ENCODE results near the gene GPC5. TPM values are rescaled to one million over a fixed set of nuclear protein-coding genes. Genes with fewer than 3 reads are reported as not detected.

The GPC5 gene
- total RNA-seq, 1 donor from 2014 or later, result 0.17 TPM

- Histone ChIP-seq H3K27me3 (ENCODE audit: control insufficient read depth, insufficient read depth, low read length) (no peaks in the 10 kb centered on the region), H3K4me3 (ENCODE audit: low read depth, low read length) (no peak overlapping the region), H3K36me3 (ENCODE audit: control insufficient read depth, insufficient read depth, low read length) (no peaks in the 10 kb centered on the region)
- TF ChIP-seq CTCF (IDR thresholded peaks at IDR 0.05; ENCODE audit: insufficient read depth, low read length, poor library complexity, severe bottlenecking), result no peak
- DNase-seq (ENCODE audit: low read depth), result no peak
Observed at GRCh38 chr13:91649456-91649855, 251.0 kb downstream of the GPC5 start.

- Histone ChIP-seq H3K36me3 (ENCODE audit: control insufficient read depth, insufficient read depth, low read length) (no peaks in the 10 kb centered on the region), H3K27me3 (ENCODE audit: control insufficient read depth, insufficient read depth, low read length) (no peaks in the 10 kb centered on the region), H3K4me3 (ENCODE audit: low read depth, low read length) (no peak overlapping the region)
- TF ChIP-seq CTCF (IDR thresholded peaks at IDR 0.05; ENCODE audit: insufficient read depth, low read length, poor library complexity, severe bottlenecking), result no peak
- DNase-seq (ENCODE audit: low read depth), result no peak
Observed at GRCh38 chr13:91652404-91653301, 254.2 kb downstream of the GPC5 start.

GRCh38 chr13:91655731-91656130 lies 257.3 kb downstream of the GPC5 start:
- TF ChIP-seq CTCF (IDR thresholded peaks at IDR 0.05; ENCODE audit: insufficient read depth, low read length, poor library complexity, severe bottlenecking), result no peak
- no peaks in the 10 kb centered on the region for H3K27me3 ChIP-seq (ENCODE audit: control insufficient read depth, insufficient read depth, low read length)

DNA sequence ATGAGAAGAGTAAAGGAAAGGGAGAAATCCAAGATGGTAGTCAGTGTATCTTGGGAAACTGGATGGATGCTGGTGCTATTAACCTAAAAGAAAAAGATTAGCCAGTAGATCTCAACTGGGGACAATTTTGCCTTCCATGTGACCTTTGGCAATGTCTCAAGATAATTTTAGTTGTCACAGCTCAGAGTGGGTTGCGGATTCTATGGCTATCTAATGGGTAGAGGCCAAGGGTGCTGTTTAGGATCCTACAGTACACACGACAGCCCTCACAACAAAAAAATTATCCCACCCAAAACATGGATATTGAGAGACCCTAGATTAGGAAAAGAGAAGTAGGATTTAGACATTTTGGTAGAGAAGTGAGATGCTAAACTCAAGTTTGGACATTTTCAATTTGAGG lies 258.9 kb downstream of the GPC5 start:
- no peak for TF ChIP-seq CTCF (IDR thresholded peaks at IDR 0.05; ENCODE audit: insufficient read depth, low read length, poor library complexity, severe bottlenecking)
- Histone ChIP-seq H3K27me3 (ENCODE audit: control insufficient read depth, insufficient read depth, low read length) (no peaks in the 10 kb centered on the region), H3K36me3 (ENCODE audit: control insufficient read depth, insufficient read depth, low read length) (no peaks in the 10 kb centered on the region), H3K4me3 (ENCODE audit: low read depth, low read length) (no peak overlapping the region)
- DNase-seq (ENCODE audit: low read depth), result no peak

More at GRCh38 chr13:91655731-91656130, 257.3 kb downstream of the GPC5 start:
- no peak for DNase-seq (ENCODE audit: low read depth)
- Histone ChIP-seq H3K4me3 (ENCODE audit: low read depth, low read length) (no peak overlapping the region), H3K36me3 (ENCODE audit: control insufficient read depth, insufficient read depth, low read length) (no peaks in the 10 kb centered on the region)

DNA sequence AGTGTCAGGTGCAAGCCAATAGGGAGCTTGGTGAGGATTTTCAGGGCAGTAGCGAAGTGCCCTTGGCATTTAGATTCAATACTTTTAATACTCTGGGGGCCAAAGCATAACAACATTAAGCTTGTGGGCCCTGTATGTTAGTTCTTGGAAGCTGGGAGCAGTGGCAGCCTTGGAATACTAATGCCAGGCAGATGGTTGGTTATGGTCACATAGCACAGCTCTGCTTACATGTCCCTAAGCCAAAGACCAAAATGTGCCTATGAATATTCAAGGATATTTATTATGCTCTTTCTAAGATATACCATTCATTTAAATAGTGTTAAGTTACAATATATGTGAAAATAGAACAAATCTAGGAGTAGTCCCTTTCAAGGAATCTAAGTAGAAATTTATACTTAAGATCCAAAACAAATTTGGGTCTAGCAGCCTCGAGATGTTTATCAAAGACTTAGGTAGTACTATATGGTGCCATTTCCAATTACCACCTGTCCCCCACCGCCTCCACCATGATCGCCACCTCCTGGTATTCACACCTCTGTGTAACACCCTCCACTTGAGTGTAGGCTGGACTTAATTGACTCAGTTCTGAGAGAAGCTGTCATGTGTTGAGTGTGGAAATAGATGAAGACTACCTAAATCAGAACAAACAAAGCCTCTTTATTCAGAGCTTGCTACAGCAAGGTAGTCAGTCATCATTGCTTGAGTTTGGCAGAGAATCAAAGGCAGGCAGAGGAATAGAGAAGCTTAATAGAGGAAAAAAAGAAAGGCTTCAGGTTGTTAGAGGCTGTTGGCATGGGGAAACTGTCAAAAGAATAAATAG lies 261.0 kb downstream of the GPC5 start:
- no peak overlapping the region for H3K4me3 ChIP-seq (ENCODE audit: low read depth, low read length)
- no peak for TF ChIP-seq CTCF (IDR thresholded peaks at IDR 0.05; ENCODE audit: insufficient read depth, low read length, poor library complexity, severe bottlenecking)
- H3K27me3 ChIP-seq (ENCODE audit: control insufficient read depth, insufficient read depth, low read length), result no peaks in the 10 kb centered on the region
- no peak for DNase-seq (ENCODE audit: low read depth)
- no peaks in the 10 kb centered on the region for H3K36me3 ChIP-seq (ENCODE audit: control insufficient read depth, insufficient read depth, low read length)
